Astrocyte (in vitro differentiated cells and primary cell): ENCODE measurements around the gene ZNF597.
"Not testable (repeated sequence)": the region's sequence is repeated elsewhere in the genome, so short reads cannot be mapped to it uniquely, and the experiment has no call there.

ENCODE experiments used
- EZH2 ChIP-seq: IDR thresholded peaks from 2 replicates; pipeline ENCODE4 v1.6.1; 2012; ENCODE audit warnings: mild to moderate bottlenecking, low read length, inconsistent platforms; ENCODE audit not compliant: insufficient read depth
- TF ChIP-seq, protein P1 (sequence below): IDR thresholded peaks from 2 replicates; pipeline ENCODE4 v1.5.1; 2011; ENCODE audit warnings: low read depth, mild to moderate bottlenecking, inconsistent platforms, low read length, moderate library complexity; ENCODE audit not compliant: insufficient read depth

GRCh38 chr16:3473596-3473943 is 30.3 kb upstream of the ZNF597 start:
- TF ChIP-seq, protein P1, sequence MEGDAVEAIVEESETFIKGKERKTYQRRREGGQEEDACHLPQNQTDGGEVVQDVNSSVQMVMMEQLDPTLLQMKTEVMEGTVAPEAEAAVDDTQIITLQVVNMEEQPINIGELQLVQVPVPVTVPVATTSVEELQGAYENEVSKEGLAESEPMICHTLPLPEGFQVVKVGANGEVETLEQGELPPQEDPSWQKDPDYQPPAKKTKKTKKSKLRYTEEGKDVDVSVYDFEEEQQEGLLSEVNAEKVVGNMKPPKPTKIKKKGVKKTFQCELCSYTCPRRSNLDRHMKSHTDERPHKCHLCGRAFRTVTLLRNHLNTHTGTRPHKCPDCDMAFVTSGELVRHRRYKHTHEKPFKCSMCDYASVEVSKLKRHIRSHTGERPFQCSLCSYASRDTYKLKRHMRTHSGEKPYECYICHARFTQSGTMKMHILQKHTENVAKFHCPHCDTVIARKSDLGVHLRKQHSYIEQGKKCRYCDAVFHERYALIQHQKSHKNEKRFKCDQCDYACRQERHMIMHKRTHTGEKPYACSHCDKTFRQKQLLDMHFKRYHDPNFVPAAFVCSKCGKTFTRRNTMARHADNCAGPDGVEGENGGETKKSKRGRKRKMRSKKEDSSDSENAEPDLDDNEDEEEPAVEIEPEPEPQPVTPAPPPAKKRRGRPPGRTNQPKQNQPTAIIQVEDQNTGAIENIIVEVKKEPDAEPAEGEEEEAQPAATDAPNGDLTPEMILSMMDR = not testable (repeated sequence)
- not testable (repeated sequence) for TF ChIP-seq EZH2
